GM12878 (cell line): ENCODE measurements around the gene FAP. TPM values are rescaled to one million over a fixed set of nuclear protein-coding genes. Genes with fewer than 3 reads are reported as not detected.

Experiments used
- ATAC-seq: fragments of 200-7000 bp; cut with Tn5 transposase; 3 replicates; pipeline ENCODE4 v1.9.1; 2020; ENCODE audit warnings: mild to moderate bottlenecking, moderate library complexity
- BruUV-seq: library from RNA; stranded (reverse); fragments of 400-500 nt; replicated peaks from 2 replicates; lab custom pipeline; 2021; lab: Mats Ljungman, UMichigan
- CTCF ChIA-PET: fragments of 300-600 bp; sonication (Branson Sonifier 250); formaldehyde crosslinking; extraction: SDS; loops from one replicate; lab custom pipeline; 2021; ENCODE audit warnings: inconsistent platforms; lab: Yijun Ruan, JAX
- POLR2A ChIA-PET: fragments of 350-600 bp; formaldehyde crosslinking; extraction: SDS; loops from one replicate; lab custom pipeline; 2021; ENCODE audit warnings: inconsistent platforms; lab: Charles Lee
- RAD21 ChIA-PET: fragments of 300-600 bp; sonication (Branson Sonifier 250); formaldehyde crosslinking; loops from one replicate; lab custom pipeline; 2023; ENCODE audit warnings: antibody characterized with exemption; ENCODE audit not compliant: unreplicated experiment; lab: Charles Lee
- SMC1A ChIA-PET: fragments of 300-600 bp; sonication (Branson Sonifier 250); formaldehyde crosslinking; loops from one replicate; lab custom pipeline; 2023; ENCODE audit not compliant: unreplicated experiment, uncharacterized antibody; lab: Charles Lee
- DNase-seq: peaks from one replicate; pipeline ENCODE4 v3.0.0-alpha.2; 2011; ENCODE audit warnings: low read depth, low spot score
- FAIRE-seq: peaks from 3 replicates; lab custom pipeline; 2011; peaks lifted over from hg19 to GRCh38; lab: Jason Lieb, UNC
- H2AFZ ChIP-seq: 2 replicates; pipeline ENCODE4 v1.6.0; 2011; ENCODE audit warnings: low read depth, low read length, control low read depth; ENCODE audit not compliant: control insufficient read depth
- H3K27ac ChIP-seq: 2 replicates; pipeline ENCODE4 v1.5.1; 2011; ENCODE audit warnings: control low read depth; ENCODE audit not compliant: control insufficient read depth, insufficient read depth
- H3K27me3 ChIP-seq, 2 experiments: replicated peaks in 1 of 2; 2 replicates each; pipeline versions ENCODE4 v1.6.0 to v1.6.1; 2011; ENCODE audit warnings: low read length in 1 of 2; ENCODE audit not compliant: control insufficient read depth in 2 of 2, insufficient read depth in 2 of 2
- H3K36me3 ChIP-seq, 2 experiments: 2 replicates each; pipeline ENCODE4 v1.5.1; 2011; ENCODE audit warnings: low read length in 1 of 2; ENCODE audit not compliant: control insufficient read depth in 2 of 2, insufficient read depth in 2 of 2
- H3K4me1 ChIP-seq: 2 replicates; pipeline ENCODE4 v1.6.1; 2011; ENCODE audit warnings: mild to moderate bottlenecking, low read length, moderate library complexity, mixed read lengths; ENCODE audit not compliant: control insufficient read depth, insufficient read depth
- H3K4me2 ChIP-seq: 2 replicates; pipeline ENCODE4 v1.6.0; 2011; ENCODE audit warnings: control low read depth; ENCODE audit not compliant: control insufficient read depth, insufficient read depth
- H3K4me3 ChIP-seq: fragments of 200-600 bp; sonication (generic); 2 replicates; pipeline ENCODE4 v1.5.1; 2016
- H3K79me2 ChIP-seq: 2 replicates; pipeline ENCODE4 v1.6.0; 2011; ENCODE audit warnings: low read length; ENCODE audit not compliant: control insufficient read depth, insufficient read depth
- H3K9ac ChIP-seq: 2 replicates; pipeline ENCODE4 v1.8.0; 2011; ENCODE audit warnings: low read length, control low read depth, mixed read lengths; ENCODE audit not compliant: control insufficient read depth, insufficient read depth
- H3K9me3 ChIP-seq: replicated peaks from 3 replicates; pipeline ENCODE4 v1.5.1; 2011; ENCODE audit warnings: mild to moderate bottlenecking, low read length; ENCODE audit not compliant: control insufficient read depth, insufficient read depth
- H4K20me1 ChIP-seq: 2 replicates; pipeline ENCODE4 v1.6.0; 2011; ENCODE audit not compliant: control insufficient read depth, insufficient read depth
- CBX3 ChIP-seq: fragments of 200-600 bp; sonication (generic); IDR thresholded peaks from 2 replicates; pipeline ENCODE4 v1.6.1; 2016; ENCODE audit warnings: low read depth, borderline replicate concordance
- CTCF ChIP-seq, 3 experiments: IDR thresholded peaks in 2 of 3; conservative IDR thresholded peaks in 1 of 3; 2 replicates each; pipeline ENCODE4 v1.5.1; 2011; ENCODE audit warnings: low read depth in 3 of 3, low read length in 3 of 3, mild to moderate bottlenecking in 3 of 3, control low read depth in 2 of 3, moderate library complexity in 2 of 3, inconsistent platforms in 1 of 3, mixed read lengths in 1 of 3; ENCODE audit not compliant: control insufficient read depth in 2 of 3, insufficient read depth in 1 of 3; ENCODE audit errors: extremely low read depth in 1 of 3
- HDAC2 ChIP-seq: fragments of 200-600 bp; sonication (generic); IDR thresholded peaks from 2 replicates; pipeline ENCODE4 v1.6.1; 2017
- IKZF1 ChIP-seq: fragments of 450-650 bp; conservative IDR thresholded peaks from 2 replicates; pipeline ENCODE4 v1.6.1; 2017; ENCODE audit warnings: antibody characterized with exemption, mild to moderate bottlenecking
- KAT2A ChIP-seq: conservative IDR thresholded peaks from 2 replicates; pipeline ENCODE4 v1.6.1; 2011; ENCODE audit warnings: low read depth, low read length; ENCODE audit not compliant: control insufficient read depth
- NBN ChIP-seq: fragments of 450-650 bp; IDR thresholded peaks from 2 replicates; pipeline ENCODE4 v1.6.1; 2016
- NR2C1 ChIP-seq: fragments of 450-650 bp; IDR thresholded peaks from 2 replicates; pipeline ENCODE4 v1.6.1; 2017; ENCODE audit warnings: antibody characterized with exemption, mild to moderate bottlenecking, moderate library complexity
- NR2F1 ChIP-seq: fragments of 450-650 bp; conservative IDR thresholded peaks from 2 replicates; pipeline ENCODE4 v1.6.1; 2017; ENCODE audit warnings: mild to moderate bottlenecking
- YBX1 ChIP-seq: fragments of 450-650 bp; IDR thresholded peaks from 2 replicates; pipeline ENCODE4 v1.6.1; 2016; ENCODE audit warnings: antibody characterized with exemption
- WGBS: methylation state at CpG from one replicate; pipeline ENCODE4 v1.1.6; 2016; ENCODE audit warnings: low lambda C conversion rate; ENCODE audit not compliant: insufficient replicate concordance, insufficient coverage; ENCODE audit errors: missing lambda C conversion rate; 5-methylcytosine and 5-hydroxymethylcytosine counted together
- in situ Hi-C: fragments of 300-500 bp; cut with MboI; formaldehyde crosslinking; loops from 9 replicates; pipeline ENCODE4 v1.14.3; 2018; ENCODE audit warnings: mixed read lengths
- intact Hi-C: fragments of 100-400 bp; cut with micrococcal nuclease; formaldehyde crosslinking; loops from one replicate; pipeline ENCODE4 v1.14.2; 2022; ENCODE audit not compliant: unreplicated experiment
- polyA plus RNA-seq, 11 experiments: library from polyadenylated mRNA; depleted of rRNA in 4 of 11; unstranded in 6 of 11; stranded (reverse) in 5 of 11; fragments of >200 nt; fragmentation: Nextera tagmentation in 4 of 11; fragmentation: Illumina TruSeq in 1 of 11; extraction: Ambion mirVana in 4 of 11; extraction: Trizol in 1 of 11; gene quantifications; 1 replicate in 1 of 11; 2 replicates in 10 of 11; pipeline versions ENCODE4 v1.2.1 to v1.2.3, GENCODE V29; 2011 to 2016; ENCODE audit warnings: inconsistent platforms in 2 of 11, missing spikeins in 2 of 11, low read depth in 1 of 11
- total RNA-seq, 4 experiments: library from RNA; depleted of rRNA in 3 of 4; stranded (reverse); fragments of >200 nt in 3 of 4; fragmentation: Illumina TruSeq in 1 of 4; extraction: Trizol in 1 of 4; gene quantifications; 2 replicates each; pipeline versions ENCODE4 v1.2.1 to v1.2.3, GENCODE V29; 2013 to 2021
- TF ChIP-seq, protein P1 (sequence below): IDR thresholded peaks from 2 replicates; pipeline ENCODE4 v1.6.1; 2012; ENCODE audit warnings: low read depth, low read length, improper control_type of control experiment
- TF ChIP-seq, protein P2 (sequence below): IDR thresholded peaks from 2 replicates; pipeline ENCODE4 v1.6.1; 2012; ENCODE audit warnings: low read length, inconsistent platforms

Gene FAP
- total and polyA plus RNA-seq, 10 of the 15 experiments (the other 5 are each of a cell fraction or from before 2014, with no cell fraction given) = 0.16 TPM; not detected in 9

GRCh38 chr2:162258169-162258568 is 14.9 kb upstream of the FAP start:
- ChIA-PET CTCF (interaction anchor here (1.2 to 1.6 kb wide), 3 partner anchors 37 to 41 kb away, joined by 3 to 4 read pairs (median 3); no protein-coding TSS in a partner anchor), SMC1A (interaction anchor here (1.2 kb wide), 1 partner anchor 11 kb away, joined by 3 read pairs; no protein-coding TSS in a partner anchor), RAD21 (no interaction called here), POLR2A (no interaction called here)
- Histone ChIP-seq H3K27me3 (no peaks in the 10 kb centered on the region), H3K9me3 (no peaks in the 10 kb centered on the region), H2AFZ (no peak overlapping the region), H3K79me2 (no peaks in the 10 kb centered on the region), H3K36me3 (no peaks in the 10 kb centered on the region; a peak in 1 of 4 replicates), H3K4me1 (peaks cover 7% of the 10 kb centered on the region), H3K27ac (no peak overlapping the region), H3K4me3 (no peak overlapping the region)
- BruUV-seq = no TSS peak
- 90% methylated on average over 4 of the region's 4 CpGs for WGBS
- ATAC-seq (no peak), FAIRE-seq (no peak), DNase-seq (no peak)
- in situ Hi-C loops = no loop called here
- intact Hi-C loops = no loop called here
- TF ChIP-seq CBX3 (no peak), HDAC2 (no peak), CTCF (IDR thresholded peaks at IDR 0.05 in 2 of 3, conservative IDR thresholded peaks at IDR 0.05 in 1 of 3; ENCODE audit: control insufficient read depth in 2 of 3, extremely low read depth in 1 of 3, insufficient read depth in 1 of 3, low read depth in 3 of 3, low read length in 3 of 3) (no peak), KAT2A (no peak), NBN (no peak), NR2F1 (no peak), IKZF1 (no peak), YBX1 (no peak), NR2C1 (no peak)
- TF ChIP-seq, protein P1, sequence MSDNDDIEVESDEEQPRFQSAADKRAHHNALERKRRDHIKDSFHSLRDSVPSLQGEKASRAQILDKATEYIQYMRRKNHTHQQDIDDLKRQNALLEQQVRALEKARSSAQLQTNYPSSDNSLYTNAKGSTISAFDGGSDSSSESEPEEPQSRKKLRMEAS = no peak
- TF ChIP-seq, protein P2, sequence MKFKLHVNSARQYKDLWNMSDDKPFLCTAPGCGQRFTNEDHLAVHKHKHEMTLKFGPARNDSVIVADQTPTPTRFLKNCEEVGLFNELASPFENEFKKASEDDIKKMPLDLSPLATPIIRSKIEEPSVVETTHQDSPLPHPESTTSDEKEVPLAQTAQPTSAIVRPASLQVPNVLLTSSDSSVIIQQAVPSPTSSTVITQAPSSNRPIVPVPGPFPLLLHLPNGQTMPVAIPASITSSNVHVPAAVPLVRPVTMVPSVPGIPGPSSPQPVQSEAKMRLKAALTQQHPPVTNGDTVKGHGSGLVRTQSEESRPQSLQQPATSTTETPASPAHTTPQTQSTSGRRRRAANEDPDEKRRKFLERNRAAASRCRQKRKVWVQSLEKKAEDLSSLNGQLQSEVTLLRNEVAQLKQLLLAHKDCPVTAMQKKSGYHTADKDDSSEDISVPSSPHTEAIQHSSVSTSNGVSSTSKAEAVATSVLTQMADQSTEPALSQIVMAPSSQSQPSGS = no peak
- TF ChIP-seq, all 136 proteins: peak for 0
- no peak overlapping the region for H3K4me2 ChIP-seq
- H3K9ac ChIP-seq = no peak overlapping the region
- H4K20me1 ChIP-seq = no peaks in the 10 kb centered on the region
